Measurements from ENCODE around the gene RGS11. TPM values are rescaled to one million over a fixed set of nuclear protein-coding genes. Genes with fewer than 3 reads are reported as not detected.

The RGS11 gene
- total RNA-seq, 1 experiment from 2014 or later = 8.9 TPM

GRCh38 chr16:243348-243747 is 32.4 kb downstream of the RGS11 start:
- no peak overlapping the region for H3K27ac Mint-ChIP-seq (ENCODE audit: unreplicated experiment)
- H3K4me1 ChIP-seq = no peaks in the 10 kb centered on the region
- no peak for DNase-seq
- H3K27me3 Mint-ChIP-seq (ENCODE audit: insufficient read depth, unreplicated experiment) = no peaks in the 10 kb centered on the region
- no peaks in the 10 kb centered on the region for H3K9me3 ChIP-seq
- H3K4me3 Mint-ChIP-seq (ENCODE audit: unreplicated experiment) = no peak overlapping the region
- H3K4me1 Mint-ChIP-seq (ENCODE audit: low read depth, unreplicated experiment) = no peaks in the 10 kb centered on the region
- BruUV-seq (replicated peaks) = no TSS peak
- TF ChIP-seq, protein P1, sequence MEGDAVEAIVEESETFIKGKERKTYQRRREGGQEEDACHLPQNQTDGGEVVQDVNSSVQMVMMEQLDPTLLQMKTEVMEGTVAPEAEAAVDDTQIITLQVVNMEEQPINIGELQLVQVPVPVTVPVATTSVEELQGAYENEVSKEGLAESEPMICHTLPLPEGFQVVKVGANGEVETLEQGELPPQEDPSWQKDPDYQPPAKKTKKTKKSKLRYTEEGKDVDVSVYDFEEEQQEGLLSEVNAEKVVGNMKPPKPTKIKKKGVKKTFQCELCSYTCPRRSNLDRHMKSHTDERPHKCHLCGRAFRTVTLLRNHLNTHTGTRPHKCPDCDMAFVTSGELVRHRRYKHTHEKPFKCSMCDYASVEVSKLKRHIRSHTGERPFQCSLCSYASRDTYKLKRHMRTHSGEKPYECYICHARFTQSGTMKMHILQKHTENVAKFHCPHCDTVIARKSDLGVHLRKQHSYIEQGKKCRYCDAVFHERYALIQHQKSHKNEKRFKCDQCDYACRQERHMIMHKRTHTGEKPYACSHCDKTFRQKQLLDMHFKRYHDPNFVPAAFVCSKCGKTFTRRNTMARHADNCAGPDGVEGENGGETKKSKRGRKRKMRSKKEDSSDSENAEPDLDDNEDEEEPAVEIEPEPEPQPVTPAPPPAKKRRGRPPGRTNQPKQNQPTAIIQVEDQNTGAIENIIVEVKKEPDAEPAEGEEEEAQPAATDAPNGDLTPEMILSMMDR (IDR thresholded peaks at IDR 0.05; ENCODE audit: insufficient read depth in 1 of 2, low read depth in 1 of 2, low read length in 1 of 2, severe bottlenecking in 1 of 2, unreplicated experiment in 1 of 2) = no peak
- no peaks in the 10 kb centered on the region for H3K27me3 ChIP-seq (replicated peaks; ENCODE audit: control insufficient read depth, insufficient read depth, low read length)
- H3K36me3 Mint-ChIP-seq (ENCODE audit: insufficient read depth, unreplicated experiment) = no peaks in the 10 kb centered on the region
- ChIA-PET POLR2A (no interaction called here), CTCF (no interaction called here)
- no peak overlapping the region for H3K4me3 ChIP-seq (ENCODE audit: low read depth, low read length)
- intact Hi-C loops (cut with micrococcal nuclease; ENCODE audit: unreplicated experiment) = no loop called here
- no peaks in the 10 kb centered on the region for H3K36me3 ChIP-seq (ENCODE audit: control insufficient read depth, insufficient read depth, low read length)
- H3K9me3 Mint-ChIP-seq (ENCODE audit: unreplicated experiment) = no peaks in the 10 kb centered on the region

GRCh38 chr16:242281-242680 is 33.5 kb downstream of the RGS11 start:
- ChIA-PET CTCF (no interaction called here), POLR2A (no interaction called here)
- H3K4me3 Mint-ChIP-seq (ENCODE audit: unreplicated experiment) = no peak overlapping the region
- H3K9me3 Mint-ChIP-seq (ENCODE audit: unreplicated experiment) = no peaks in the 10 kb centered on the region
- H3K36me3 Mint-ChIP-seq (ENCODE audit: insufficient read depth, unreplicated experiment) = no peaks in the 10 kb centered on the region
- Histone ChIP-seq H3K4me3 (ENCODE audit: low read depth, low read length) (no peak overlapping the region), H3K27me3 (replicated peaks; ENCODE audit: control insufficient read depth, insufficient read depth, low read length) (no peaks in the 10 kb centered on the region), H3K4me1 (no peaks in the 10 kb centered on the region), H3K9me3 (no peaks in the 10 kb centered on the region), H3K36me3 (ENCODE audit: control insufficient read depth, insufficient read depth, low read length) (no peaks in the 10 kb centered on the region)
- BruUV-seq (replicated peaks) = no TSS peak
- no peak for DNase-seq
- TF ChIP-seq, protein P1 (IDR thresholded peaks at IDR 0.05; ENCODE audit: insufficient read depth in 1 of 2, low read depth in 1 of 2, low read length in 1 of 2, severe bottlenecking in 1 of 2, unreplicated experiment in 1 of 2) = no peak
- intact Hi-C loops (cut with micrococcal nuclease; ENCODE audit: unreplicated experiment) = no loop called here
- H3K27me3 Mint-ChIP-seq (ENCODE audit: insufficient read depth, unreplicated experiment) = no peaks in the 10 kb centered on the region
- H3K4me1 Mint-ChIP-seq (ENCODE audit: low read depth, unreplicated experiment) = no peaks in the 10 kb centered on the region
- H3K27ac Mint-ChIP-seq (ENCODE audit: unreplicated experiment) = no peak overlapping the region

DNA sequence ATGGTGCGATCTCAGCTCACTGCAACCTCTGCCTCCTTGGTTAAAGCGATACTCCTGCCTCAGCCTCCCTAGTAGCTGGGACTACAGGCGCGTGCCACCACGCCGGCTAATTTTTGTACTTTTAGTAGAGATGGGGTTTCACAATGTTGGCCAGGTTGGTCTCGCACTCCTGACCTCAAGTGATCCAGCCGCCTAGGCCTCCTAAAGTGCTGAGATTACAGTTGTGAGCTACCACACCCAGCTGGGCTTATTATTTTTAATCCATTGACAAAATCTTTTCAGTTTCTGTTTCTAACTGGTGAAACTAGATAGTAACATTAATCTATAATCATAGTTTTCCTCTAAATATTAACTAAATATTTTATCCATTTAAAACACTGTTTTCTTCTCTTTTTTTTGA is 35.2 kb downstream of the RGS11 start:
- CTCF ChIA-PET = interaction anchor here (0.6 to 1.5 kb wide), 3 partner anchors 37 to 60 kb away, joined by 3 to 5 read pairs (median 3); no protein-coding TSS in a partner anchor
- H3K4me3 Mint-ChIP-seq (ENCODE audit: unreplicated experiment) = no peak overlapping the region
- Histone ChIP-seq H3K36me3 (ENCODE audit: control insufficient read depth, insufficient read depth, low read length) (no peaks in the 10 kb centered on the region), H3K4me1 (no peaks in the 10 kb centered on the region), H3K27me3 (replicated peaks; ENCODE audit: control insufficient read depth, insufficient read depth, low read length) (no peaks in the 10 kb centered on the region), H3K4me3 (ENCODE audit: low read depth, low read length) (no peak overlapping the region), H3K9me3 (no peaks in the 10 kb centered on the region)
- no peak for DNase-seq
- H3K27me3 Mint-ChIP-seq (ENCODE audit: insufficient read depth, unreplicated experiment) = no peaks in the 10 kb centered on the region
- TF ChIP-seq, protein P1 (IDR thresholded peaks at IDR 0.05; ENCODE audit: insufficient read depth in 1 of 2, low read depth in 1 of 2, low read length in 1 of 2, severe bottlenecking in 1 of 2, unreplicated experiment in 1 of 2) = no peak
- H3K36me3 Mint-ChIP-seq (ENCODE audit: insufficient read depth, unreplicated experiment) = peaks cover 3% of the 10 kb centered on the region
- BruUV-seq (replicated peaks) = no TSS peak
- H3K4me1 Mint-ChIP-seq (ENCODE audit: low read depth, unreplicated experiment) = no peaks in the 10 kb centered on the region
- H3K9me3 Mint-ChIP-seq (ENCODE audit: unreplicated experiment) = no peaks in the 10 kb centered on the region
- intact Hi-C loops (cut with micrococcal nuclease; ENCODE audit: unreplicated experiment) = no loop called here
- no peak overlapping the region for H3K27ac Mint-ChIP-seq (ENCODE audit: unreplicated experiment)
- POLR2A ChIA-PET = no interaction called here

All from Caco-2 (cell line).